GM21825 (cell line): ENCODE results near the gene ECI1.

Experiments
- ATAC-seq: cut with Tn5 transposase; IDR thresholded peaks from one replicate; pipeline ENCODE4 v1.9.1; 2021; ENCODE audit warnings: mild to moderate bottlenecking, moderate library complexity; ENCODE audit not compliant: unreplicated experiment

ECI1 gene, protein sequence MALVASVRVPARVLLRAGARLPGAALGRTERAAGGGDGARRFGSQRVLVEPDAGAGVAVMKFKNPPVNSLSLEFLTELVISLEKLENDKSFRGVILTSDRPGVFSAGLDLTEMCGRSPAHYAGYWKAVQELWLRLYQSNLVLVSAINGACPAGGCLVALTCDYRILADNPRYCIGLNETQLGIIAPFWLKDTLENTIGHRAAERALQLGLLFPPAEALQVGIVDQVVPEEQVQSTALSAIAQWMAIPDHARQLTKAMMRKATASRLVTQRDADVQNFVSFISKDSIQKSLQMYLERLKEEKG

DNA sequence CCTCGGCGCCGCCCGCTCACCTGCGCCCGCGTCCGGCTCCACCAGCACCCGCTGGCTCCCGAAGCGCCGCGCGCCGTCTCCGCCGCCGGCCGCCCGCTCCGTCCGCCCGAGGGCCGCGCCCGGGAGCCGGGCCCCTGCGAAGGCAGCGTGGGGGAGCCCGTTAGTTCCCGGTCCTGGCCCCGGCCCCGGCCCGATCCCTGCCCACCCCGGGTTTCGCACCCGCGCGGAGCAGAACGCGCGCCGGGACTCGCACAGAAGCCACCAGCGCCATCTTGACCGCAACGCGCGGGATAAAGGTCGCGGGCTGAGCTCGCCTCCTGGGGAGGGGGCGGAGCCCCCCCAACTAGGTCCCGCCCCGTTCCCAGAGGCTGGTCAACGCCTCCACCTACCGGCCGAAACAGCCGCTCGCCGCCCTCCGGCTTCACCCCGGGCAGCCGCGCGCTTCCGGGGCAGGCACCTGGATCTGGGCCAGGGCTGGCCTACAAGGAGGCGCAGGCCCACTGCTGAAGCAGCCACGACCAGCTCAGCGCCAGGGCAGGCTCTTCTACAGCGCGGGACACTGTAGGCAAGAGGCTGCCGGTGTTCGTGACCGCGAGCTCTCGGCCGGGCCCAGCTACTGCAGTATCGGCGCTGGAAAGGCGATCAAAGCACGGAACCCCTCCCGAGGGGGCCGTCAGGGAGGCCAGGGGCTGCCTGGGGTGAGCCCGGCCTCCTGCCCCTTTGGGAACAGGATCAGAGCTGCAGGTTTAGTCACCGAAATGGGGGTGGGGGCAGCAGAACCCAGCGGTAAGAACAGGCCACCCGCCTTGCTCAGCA lies at the start of gene ECI1:
Gene ECI1 (minus strand): TSS at position 292 of the 816 bp plus-strand sequence. CDS start 21 bp downstream, at position 271.
- peak; percentile 88 for ATAC-seq

DNA sequence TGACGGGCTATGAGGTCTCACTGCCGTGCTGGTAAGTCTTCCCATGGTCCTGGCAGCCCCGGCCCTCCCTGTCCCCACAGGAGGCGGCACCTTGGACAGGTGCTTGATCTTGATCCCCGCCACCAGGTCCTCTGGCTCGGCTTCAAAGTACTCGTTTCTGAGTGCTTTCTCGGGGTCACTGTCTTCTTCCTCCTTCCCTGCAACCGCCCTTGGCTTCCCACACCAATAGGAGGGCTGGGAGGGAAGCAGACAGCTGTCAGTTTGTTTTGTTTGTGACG lies 48.5 kb upstream of the ECI1 start:
- ATAC-seq = no peak

DNA sequence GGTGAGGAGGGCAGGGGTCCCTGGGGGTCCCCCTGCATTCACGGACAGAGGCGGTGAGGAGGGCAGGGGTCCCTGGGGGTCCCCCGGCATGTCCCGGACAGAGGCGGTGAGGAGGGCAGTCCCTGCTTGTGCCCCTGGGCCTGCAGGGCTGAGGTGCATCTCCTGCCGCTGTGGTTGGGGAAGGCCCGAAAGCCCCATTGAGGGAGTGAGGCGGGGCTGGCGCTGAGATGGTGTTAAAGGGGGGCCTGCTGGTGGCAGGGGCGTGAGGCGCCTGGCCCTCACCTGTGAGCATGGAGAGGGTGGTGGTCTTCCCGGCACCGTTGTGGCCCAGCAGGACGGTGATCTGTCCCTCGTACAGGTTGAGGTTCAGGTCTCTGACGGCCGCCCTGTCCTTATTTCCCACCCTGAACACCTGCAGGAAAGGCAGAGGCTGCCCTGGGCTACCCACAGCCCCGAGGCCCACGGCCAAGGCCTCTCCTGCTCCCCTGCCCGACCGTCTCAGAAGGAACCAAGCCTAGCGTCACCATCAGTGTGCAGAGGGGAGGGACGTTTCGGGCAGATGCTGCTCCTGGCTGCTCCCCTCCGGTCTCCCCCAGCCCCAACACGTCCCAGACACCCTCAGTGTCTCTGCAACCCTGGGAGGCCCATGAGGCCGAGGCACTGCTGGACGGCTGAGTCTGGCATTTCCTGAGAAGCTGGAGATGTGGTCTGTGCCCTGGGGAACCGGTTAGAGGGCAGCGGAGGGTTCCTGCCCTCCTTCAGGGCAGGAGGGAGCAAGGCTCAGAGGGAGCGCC lies 47.9 kb upstream of the ECI1 start:
- ATAC-seq = no peak

DNA sequence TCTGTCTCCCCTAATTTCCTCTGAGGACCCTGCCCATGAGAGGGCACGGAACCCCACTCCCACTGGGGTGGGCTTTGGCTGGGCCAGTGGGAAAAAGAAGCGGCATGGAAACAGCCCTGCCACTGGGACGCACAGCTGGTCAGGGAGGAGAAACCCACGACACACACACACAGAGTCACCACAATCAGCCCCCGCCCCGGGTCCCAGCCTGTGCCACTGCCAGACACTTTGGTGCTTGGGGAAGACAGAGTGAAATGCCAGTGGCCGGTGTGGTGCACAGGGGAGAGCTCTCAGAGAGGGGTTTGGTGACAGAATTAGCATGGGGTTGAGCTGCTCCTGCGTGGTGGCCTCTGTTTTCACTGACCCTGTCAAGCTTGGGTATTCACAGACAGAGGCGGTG lies 47.2 kb upstream of the ECI1 start:
- no peak for ATAC-seq

DNA sequence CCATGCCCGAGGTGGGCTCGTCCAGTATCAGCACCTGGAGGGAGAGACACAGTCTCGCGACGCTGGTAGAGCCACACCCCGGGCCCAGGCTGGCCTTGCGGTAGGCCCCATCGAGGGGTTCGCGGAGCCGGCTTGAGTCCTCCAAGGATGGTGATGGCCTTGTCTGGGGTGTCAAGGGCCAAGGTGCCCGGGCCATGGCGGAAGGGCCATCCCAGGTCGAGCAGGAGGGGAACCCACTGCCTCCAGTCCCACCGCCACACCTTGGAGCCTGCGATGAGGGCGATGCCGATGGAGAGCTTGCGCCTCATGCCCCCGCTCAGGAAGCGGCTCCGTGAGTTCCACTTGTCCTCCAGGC lies 46.1 kb upstream of the ECI1 start:
- ATAC-seq = no peak

DNA sequence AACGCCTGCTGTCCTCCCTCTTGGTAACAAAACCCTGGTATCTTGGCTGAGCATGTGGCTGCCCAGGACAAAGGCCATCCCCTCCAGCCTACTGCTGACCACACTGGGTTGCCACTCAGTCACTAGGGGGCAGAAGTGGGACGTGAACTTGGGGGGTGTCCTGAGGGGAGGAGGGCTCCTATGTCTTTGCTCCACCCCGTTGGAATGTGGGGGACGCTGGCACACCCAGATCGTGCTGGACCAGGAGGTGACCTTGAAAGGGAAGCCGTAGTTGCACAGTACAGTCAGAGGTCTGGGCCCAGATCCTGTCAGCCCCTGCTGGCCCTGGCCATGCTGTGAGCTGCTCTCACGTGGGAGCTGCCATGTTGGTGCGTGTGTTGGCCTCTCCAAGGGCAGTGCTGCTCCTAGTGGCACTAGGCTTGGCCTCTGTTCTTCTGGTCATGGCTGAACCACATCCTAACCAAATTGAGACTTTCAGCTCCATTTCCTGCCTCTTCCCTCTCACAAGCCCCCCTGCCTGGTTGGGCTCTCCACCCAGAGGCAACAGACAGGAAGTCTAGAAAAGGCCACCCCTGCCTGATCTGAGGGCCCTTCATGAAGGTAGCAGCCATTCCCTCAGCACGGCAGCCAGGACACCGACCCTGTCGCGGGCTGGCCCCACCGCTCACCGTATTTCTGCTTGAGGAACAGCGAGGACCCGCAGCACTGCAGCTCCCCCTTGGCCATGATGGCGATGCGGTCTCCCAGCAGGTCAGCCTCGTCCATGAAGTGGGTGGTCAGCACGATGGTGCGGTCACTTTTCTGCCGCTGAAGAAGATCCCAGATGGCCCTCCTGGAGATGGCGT lies 45.5 kb upstream of the ECI1 start:
- ATAC-seq = no peak

DNA sequence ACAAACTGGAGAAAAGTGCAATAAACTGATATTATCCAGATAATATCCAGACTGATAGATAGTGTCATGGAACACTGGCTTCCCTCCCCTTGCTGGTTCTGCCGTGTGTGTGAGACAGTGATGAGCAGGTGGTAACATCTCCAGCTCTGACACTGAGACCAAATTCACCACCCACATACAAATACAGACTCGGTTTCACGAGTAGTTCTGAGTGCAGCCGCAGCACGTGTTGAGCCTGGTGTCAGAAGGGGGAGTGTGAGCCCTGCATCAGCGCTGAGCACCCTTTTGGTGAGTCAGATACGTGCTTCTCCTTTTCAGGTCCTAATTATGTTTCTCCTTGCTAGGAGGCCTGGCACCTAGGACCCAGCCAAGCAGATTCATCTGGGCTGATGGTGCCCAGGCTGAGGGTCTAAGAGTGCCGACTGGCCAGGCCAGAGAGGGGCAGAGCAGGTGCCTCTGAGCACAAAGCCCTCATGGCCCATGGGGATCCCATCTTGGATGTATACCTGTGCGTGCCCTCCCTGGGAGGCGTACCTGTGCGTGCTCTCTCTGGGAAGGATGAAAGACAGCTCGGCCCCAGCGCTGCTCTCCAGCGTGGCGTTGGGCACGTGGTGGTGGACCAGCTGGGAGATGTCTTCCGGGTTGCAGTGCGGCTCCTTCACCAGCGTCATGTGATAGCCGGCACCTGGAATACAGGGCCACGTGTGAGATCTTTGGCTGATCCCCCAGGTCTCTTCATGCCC lies 43.8 kb upstream of the ECI1 start:
- no peak for ATAC-seq

DNA sequence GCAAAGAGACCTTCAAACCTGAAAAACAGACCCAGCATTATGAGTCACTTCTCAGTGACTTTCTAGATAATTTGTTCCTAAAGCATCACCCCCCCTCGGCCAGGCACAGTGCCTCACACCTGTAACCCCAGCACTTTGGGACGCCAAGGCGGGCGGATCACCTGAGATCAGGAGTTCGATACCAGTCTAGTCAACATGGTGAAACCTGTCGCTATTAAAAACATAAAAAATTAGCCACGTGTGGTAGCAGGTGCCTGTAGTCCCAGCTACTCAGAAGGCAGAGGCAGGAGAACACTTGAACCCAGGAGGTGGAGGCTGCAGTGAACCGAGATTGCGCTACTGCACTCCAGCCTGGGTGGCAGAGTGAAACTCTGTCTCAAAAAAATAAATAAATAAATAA lies 40.8 kb upstream of the ECI1 start:
- ATAC-seq = no peak

DNA sequence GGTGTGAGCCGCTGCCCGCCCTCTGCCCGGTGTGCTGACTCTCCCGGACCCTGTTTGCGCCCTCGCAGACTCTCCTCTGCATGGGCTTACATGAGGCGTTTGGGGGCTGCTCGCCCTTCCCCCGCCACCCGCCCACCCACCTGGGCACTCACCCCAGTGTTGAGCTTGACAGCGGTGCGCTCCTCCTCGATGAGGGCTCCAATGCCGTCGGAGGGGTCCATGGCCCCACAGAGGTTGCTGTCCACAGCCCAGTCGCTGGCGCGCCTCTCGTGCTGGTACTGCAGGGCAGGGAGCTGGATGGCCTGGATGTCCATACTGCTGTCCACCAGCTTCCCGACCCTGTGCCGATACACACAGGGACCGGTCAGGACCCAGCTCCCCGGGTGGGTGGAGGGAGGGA lies 37.9 kb upstream of the ECI1 start:
- no peak for ATAC-seq

DNA sequence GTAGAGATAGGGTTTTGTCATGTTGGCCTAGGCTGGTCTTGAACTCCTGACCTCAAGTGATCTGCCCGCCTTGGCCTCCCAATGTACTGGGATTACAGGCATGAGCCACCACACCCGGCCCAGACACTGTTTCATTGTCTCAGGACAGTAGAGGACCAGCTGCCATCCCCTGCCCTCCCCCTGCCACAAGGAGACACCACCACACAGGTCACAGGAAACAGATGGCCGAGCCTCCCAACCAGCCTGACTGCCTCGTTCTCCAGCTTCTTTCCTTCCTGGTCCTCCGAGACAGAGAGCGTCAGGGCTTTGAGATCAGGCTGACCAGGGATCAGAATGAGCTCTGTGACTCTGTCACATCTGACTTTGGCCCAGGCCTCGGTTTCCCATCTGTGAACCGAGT lies 37.3 kb upstream of the ECI1 start:
- no peak for ATAC-seq

DNA sequence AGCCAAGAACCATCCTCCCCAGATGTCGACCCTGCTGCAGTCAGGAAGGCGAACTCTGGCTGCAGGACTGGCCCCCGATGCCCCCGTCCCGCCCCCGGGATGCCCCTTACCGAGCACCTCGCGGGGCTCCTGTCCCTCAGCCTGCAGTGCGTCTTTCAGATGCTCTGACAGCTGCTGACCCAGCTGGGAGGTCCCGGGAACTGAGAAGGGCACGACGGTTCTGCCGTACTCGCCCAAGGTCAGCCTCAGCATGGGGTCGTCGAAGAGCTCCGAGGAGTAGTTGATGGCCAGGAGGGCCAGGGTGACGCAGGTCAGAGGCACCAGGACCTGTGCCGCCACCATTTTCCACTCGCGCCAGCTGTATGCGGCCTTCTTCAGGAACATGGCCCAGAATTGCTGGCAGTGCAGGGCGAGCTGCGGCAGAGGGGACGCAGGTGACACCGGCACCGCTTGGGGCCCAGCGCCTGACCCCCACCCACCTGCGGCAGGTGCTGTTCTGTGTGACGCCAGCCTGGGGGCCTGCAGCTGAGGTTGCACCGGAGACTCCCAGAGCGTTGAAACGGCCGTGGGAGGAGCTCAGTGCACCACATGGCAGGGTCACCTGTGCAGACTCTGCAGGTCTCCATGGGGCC lies 36.6 kb upstream of the ECI1 start:
- ATAC-seq = no peak

DNA sequence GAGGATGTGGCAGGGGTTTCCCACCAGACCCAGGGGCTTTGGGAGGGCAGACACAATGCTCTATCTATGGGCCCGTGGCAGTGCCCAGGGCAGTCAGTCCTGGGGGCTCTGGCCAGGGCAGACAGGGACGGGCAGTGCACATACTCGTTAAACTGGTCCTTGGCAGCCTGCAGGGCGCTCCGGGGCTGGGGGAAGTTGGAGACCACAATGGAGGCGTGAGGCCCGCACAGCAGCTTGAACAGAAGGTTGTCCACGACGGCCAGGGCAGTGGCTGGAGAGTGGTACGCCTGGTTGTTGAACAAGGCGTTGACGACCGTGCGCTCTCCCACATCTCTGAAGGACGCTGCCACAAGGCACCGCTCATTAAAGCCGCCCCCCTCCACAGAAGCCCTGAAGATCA lies 35.2 kb upstream of the ECI1 start:
- ATAC-seq = no peak

DNA sequence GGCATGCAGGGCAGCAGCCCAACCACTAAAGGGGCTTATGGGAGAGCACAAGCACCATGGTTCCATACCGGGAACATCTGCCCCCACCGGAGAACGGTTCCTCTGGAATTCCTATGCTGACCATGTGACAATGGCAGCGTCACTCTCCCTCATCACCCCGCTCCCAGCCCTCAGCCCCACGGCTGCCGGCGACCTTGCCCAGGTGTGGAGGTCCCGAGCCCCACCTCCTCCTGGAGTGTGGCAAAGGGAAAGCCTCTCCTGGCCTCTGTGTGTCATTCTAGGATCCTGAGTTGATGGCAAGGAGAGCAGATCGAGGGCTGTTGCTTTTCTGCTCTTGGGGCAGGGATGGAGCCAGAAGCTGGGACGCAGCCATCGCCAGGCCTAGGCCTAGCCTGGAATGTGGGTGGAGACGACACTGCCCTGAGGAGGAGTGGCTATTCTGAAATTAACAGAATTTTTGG lies 34.4 kb upstream of the ECI1 start:
- ATAC-seq = no peak

DNA sequence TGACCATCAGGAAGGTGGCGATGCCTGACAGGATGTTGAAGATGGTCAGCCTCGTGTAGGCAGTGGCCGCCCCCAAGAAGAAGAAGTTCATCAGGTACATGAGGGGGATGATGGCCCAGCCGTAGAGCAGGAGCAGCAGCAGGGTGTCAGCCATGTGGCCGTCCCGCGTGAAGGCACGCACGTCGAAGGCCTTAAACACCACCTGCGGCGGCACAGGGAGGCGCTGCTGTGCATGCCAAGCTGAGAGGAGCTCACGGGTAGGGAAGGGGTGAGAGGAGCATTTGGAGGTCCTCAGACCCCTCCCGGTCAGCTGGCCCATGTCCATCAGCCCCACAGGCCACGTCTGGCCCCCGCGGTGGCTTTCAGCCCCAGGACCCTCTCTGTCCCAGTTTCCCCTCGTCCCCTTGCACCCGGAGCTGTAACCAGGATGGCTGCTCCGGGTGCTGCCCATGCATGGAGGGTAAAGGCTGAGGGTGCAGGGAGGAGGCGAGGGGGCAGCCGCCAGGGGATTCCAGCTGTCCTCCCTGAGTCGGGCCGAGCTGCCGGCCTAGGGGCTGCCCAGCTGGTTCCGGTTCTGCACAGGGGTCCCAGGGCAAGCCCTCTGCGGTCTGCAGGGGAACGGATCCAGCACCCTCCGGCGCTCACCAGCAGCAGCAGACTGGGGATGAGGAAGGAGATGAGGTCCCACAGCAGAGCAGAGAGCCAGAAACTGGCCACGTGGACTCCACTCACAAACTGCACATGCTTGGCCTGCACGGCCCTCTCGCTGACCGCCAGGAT lies 33.6 kb upstream of the ECI1 start:
- no peak for ATAC-seq

DNA sequence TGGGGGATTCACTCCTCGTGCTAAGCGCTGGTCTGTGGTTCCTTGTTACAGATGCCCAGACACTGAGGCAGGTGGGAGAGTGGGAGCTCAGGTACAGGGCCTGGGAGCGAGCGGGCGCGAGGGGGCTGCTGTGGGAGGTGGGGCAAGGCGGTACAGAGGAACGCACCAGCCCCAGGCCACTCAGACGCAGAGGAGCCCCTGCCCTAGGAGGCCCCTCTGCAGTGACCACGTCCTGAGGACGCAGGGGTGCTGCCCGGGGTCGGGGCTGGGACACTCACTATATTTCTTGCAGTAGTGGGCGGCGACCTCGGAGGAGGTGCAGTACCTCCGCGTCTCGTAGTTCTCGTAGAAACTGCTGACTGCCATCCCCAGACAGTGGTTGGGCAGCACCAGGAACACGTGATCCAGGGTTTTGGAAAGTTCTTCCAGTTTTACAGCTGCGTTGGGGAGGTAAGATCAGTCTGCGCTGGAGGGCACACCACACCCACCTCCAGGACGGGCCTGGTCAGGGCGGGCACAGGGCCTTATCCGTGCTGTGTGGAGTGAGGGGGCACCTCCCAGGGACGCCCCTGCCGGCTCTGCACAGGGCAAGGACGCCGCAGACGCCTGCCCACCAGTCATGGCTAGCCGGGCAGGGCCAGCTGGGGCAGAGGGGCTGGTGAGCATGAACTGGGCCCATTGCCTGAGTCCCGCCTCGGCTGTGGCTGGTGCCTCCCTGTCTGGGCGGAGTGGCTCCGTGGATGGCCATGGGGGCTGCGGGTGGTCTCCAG lies 32.8 kb upstream of the ECI1 start:
- no peak for ATAC-seq

DNA sequence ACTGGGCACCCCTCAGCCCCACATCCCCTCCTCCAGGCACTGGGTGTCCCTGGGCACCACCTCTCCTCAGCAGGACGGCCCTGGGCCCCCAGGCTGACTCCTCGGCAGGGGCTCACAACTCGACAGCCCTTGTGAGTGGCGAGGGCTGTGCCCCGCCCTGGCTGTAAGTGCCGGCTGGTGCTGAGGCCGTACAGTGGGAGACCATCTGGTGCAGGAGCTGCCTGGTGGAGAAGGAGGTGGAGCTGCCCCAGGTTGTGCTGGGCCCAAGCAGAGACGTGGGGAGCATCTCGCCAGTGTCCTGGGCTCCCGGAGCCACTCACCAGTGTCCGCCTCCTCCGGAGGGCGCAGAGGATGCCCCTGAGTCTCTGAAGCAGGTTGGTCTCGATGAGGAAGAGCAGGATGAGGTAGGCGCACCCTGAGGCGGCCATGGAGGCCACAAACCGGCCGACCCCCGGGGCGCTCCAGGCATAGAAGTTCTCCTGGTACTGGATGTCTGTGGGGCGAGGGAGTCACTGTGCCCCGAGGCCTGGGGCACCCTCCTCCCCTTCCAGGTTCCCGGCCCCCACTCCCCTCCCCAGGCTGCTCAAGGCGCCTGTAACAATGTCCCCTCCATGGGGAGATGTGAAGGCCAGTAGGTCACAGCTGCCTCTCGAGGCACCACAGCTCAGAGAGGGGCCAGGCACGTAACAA lies 31.6 kb upstream of the ECI1 start:
- no peak for ATAC-seq

DNA sequence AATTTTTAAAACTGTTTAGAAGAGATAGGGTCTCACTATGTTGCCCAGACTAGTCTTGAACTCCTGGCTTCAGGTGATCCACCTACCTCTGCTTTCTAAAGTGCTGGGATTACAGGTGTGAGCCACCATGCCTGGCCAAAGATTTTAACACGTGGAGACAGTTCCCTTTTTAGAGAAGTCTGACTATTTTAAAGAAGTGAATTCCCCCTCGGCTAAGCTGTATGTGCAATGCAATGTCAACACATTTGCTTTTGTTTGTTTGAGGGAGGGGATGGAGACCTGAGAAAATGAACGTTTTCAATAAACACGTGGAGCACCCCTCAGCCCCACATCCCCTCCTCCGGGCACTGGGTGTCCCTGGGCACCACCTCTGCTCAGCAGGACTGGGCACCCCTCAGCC lies 30.9 kb upstream of the ECI1 start:
- ATAC-seq = no peak
